Stimulated activated CD4-positive, alpha-beta T cell treated with anti-CD3 and anti-CD28 coated beads, Interleukin-15, amount 100 ng/mL, for 1 hour (primary cell): ENCODE data around the gene ATP5F1E.

Experiments
- DNase-seq, 2 donors: peaks; one replicate each; pipeline ENCODE4 v3.0.0-alpha.2; 2020; ENCODE audit warnings: low read depth in 1 of 2, low spot score in 1 of 2

Gene ATP5F1E

GRCh38 chr20:59032023-59032712 lies at the start of gene ATP5F1E:
Gene ATP5F1E, minus strand, starts transcription at chr20:59032335. Its CDS starts 84 bp downstream, at chr20:59032251.
- peak; percentile 97 for DNase-seq

GRCh38 chr20:59081036-59081435 lies 48.9 kb upstream of the ATP5F1E start:
- no peak for DNase-seq

- DNase-seq, result no peak
Measured at GRCh38 chr20:59078231-59078630, 46.1 kb upstream of the ATP5F1E start.

- DNase-seq, result no peak
Measured at GRCh38 chr20:59077705-59078104, 45.6 kb upstream of the ATP5F1E start.

- DNase-seq, result no peak
Measured at GRCh38 chr20:59075934-59076508, 43.9 kb upstream of the ATP5F1E start.

- no peak for DNase-seq
Measured at GRCh38 chr20:59074456-59074855, 42.3 kb upstream of the ATP5F1E start.

- DNase-seq, result no peak
Measured at GRCh38 chr20:59073582-59073981, 41.4 kb upstream of the ATP5F1E start.

GRCh38 chr20:59071216-59071615 lies 39.1 kb upstream of the ATP5F1E start:
- no peak for DNase-seq

- DNase-seq, result no peak
Measured at GRCh38 chr20:59069026-59069425, 36.9 kb upstream of the ATP5F1E start.

GRCh38 chr20:59068534-59068933 lies 36.4 kb upstream of the ATP5F1E start:
- no peak for DNase-seq

- no peak for DNase-seq
Measured at GRCh38 chr20:59064214-59064722, 32.1 kb upstream of the ATP5F1E start.

- no peak for DNase-seq
Measured at GRCh38 chr20:59063358-59064213, 31.5 kb upstream of the ATP5F1E start.

- DNase-seq, result no peak
Measured at GRCh38 chr20:59062081-59062480, 29.9 kb upstream of the ATP5F1E start.

GRCh38 chr20:59055302-59055701 lies 23.2 kb upstream of the ATP5F1E start:
- DNase-seq, result no peak

GRCh38 chr20:59051666-59052185 lies 19.6 kb upstream of the ATP5F1E start:
- DNase-seq, result no peak

GRCh38 chr20:59050437-59050836 lies 18.3 kb upstream of the ATP5F1E start:
- no peak for DNase-seq

GRCh38 chr20:59048681-59049030 lies 16.5 kb upstream of the ATP5F1E start:
- no peak for DNase-seq

- no peak for DNase-seq
Measured at GRCh38 chr20:59047938-59048680, 16.0 kb upstream of the ATP5F1E start.

GRCh38 chr20:59046862-59047261 lies 14.7 kb upstream of the ATP5F1E start:
- DNase-seq, result no peak

- no peak for DNase-seq
Measured at GRCh38 chr20:59044796-59045195, 12.7 kb upstream of the ATP5F1E start.

GRCh38 chr20:59044295-59044694 lies 12.2 kb upstream of the ATP5F1E start:
- DNase-seq, result no peak
